HuH-7.5 (cell line): ENCODE results near the gene FXR2.
A peak's percentile ranks its signal among the peaks of the same experiment; 100 is the strongest.

Experiments
- DNase-seq: peaks from one replicate; pipeline ENCODE4 v3.0.0; 2011; ENCODE audit warnings: low spot score

The FXR2 gene

GRCh38 chr17:7572588-7573323, 41.9 kb downstream of the FXR2 start:
- DNase-seq = peak; percentile 96

- DNase-seq = no peak
These were observed 42.4 kb downstream of the FXR2 start for GRCh38 chr17:7572338-7572587.

- DNase-seq = no peak
These were observed 44.3 kb downstream of the FXR2 start for GRCh38 chr17:7570351-7570750.

- no peak for DNase-seq
These were observed 45.1 kb downstream of the FXR2 start for GRCh38 chr17:7569571-7569970.

GRCh38 chr17:7563115-7563869, 51.4 kb downstream of the FXR2 start:
- DNase-seq = no peak

- DNase-seq = no peak
These were observed 52.5 kb downstream of the FXR2 start for GRCh38 chr17:7562208-7562605.

- peak; percentile 93 for DNase-seq
These were observed 53.0 kb downstream of the FXR2 start, which contains the start of gene SENP3 for GRCh38 chr17:7561589-7562207. SENP3 (plus strand) TSS chr17:7561919; CDS start chr17:7563077, 1,158 bp downstream.

GRCh38 chr17:7561028-7561575, 53.6 kb downstream of the FXR2 start:
- DNase-seq = peak; percentile 91

- peak; percentile 76 for DNase-seq
These were observed 54.3 kb downstream of the FXR2 start for GRCh38 chr17:7560172-7561027.

- no peak for DNase-seq
These were observed 55.2 kb downstream of the FXR2 start for GRCh38 chr17:7559320-7560171.

- no peak for DNase-seq
These were observed 56.0 kb downstream of the FXR2 start, which contains the start of gene TNFSF13 for GRCh38 chr17:7558544-7559319. TNFSF13 (plus strand) TSS chr17:7558750; CDS start chr17:7559040, 290 bp downstream.

GRCh38 chr17:7557775-7558543, 56.7 kb downstream of the FXR2 start:
- DNase-seq = no peak

- DNase-seq = no peak
These were observed 57.4 kb downstream of the FXR2 start for GRCh38 chr17:7557147-7557764.

- no peak for DNase-seq
These were observed 58.1 kb downstream of the FXR2 start for GRCh38 chr17:7556627-7557026.

GRCh38 chr17:7555320-7555948, 59.3 kb downstream of the FXR2 start:
- DNase-seq = no peak

- no peak for DNase-seq
These were observed 61.3 kb downstream of the FXR2 start for GRCh38 chr17:7553356-7553755.

GRCh38 chr17:7552621-7553051, 62.1 kb downstream of the FXR2 start:
- no peak for DNase-seq

GRCh38 chr17:7551396-7551795, 63.3 kb downstream of the FXR2 start:
- DNase-seq = no peak
